Skeletal muscle tissue (tissue), 4 donors: Measurements from ENCODE around the gene RPLP2. TPM values are rescaled to one million over a fixed set of nuclear protein-coding genes. Genes with fewer than 3 reads are reported as not detected.

Experiments
- H3K27ac ChIP-seq: one replicate; pipeline ENCODE4 v1.7.0; 2013; ENCODE audit warnings: mild to moderate bottlenecking, low read depth, low read length, inconsistent platforms
- H3K27me3 ChIP-seq, 3 donors: one replicate each; pipeline ENCODE4 v1.7.0; 2013; ENCODE audit warnings: low read length in 3 of 3; ENCODE audit not compliant: control insufficient read depth in 3 of 3, insufficient read depth in 3 of 3
- H3K36me3 ChIP-seq, 3 donors: one replicate each; pipeline ENCODE4 v1.7.0; 2013; ENCODE audit warnings: low read length in 3 of 3; ENCODE audit not compliant: control insufficient read depth in 3 of 3, insufficient read depth in 3 of 3
- H3K4me1 ChIP-seq, 3 donors: one replicate each; pipeline ENCODE4 v1.7.0; 2013; ENCODE audit warnings: low read length in 3 of 3, mild to moderate bottlenecking in 3 of 3; ENCODE audit not compliant: control insufficient read depth in 3 of 3, insufficient read depth in 3 of 3
- H3K4me3 ChIP-seq, 3 donors: one replicate each; pipeline ENCODE4 v1.7.0; 2013; ENCODE audit warnings: low read length in 3 of 3
- H3K9ac ChIP-seq, 3 donors: one replicate each; pipeline ENCODE4 v1.7.0; 2013; ENCODE audit warnings: low read length in 3 of 3, mild to moderate bottlenecking in 3 of 3, moderate library complexity in 2 of 3, low read depth in 1 of 3
- H3K9me3 ChIP-seq, 3 donors: one replicate each; pipeline ENCODE4 v1.7.0; 2013; ENCODE audit warnings: low read length in 3 of 3; ENCODE audit not compliant: control insufficient read depth in 3 of 3
- total RNA-seq: library from RNA; depleted of rRNA; stranded (reverse); fragments of >200 nt; gene quantifications from one replicate; pipeline ENCODE4 v1.2.3, GENCODE V29; 2014
- donor health status: Osteomylitis.

The RPLP2 gene
- total RNA-seq, 1 donor from 2014 or later = 414 TPM

GRCh38 chr11:843086-843734 is 33.4 kb downstream of the RPLP2 start:
- peaks cover 31 to 71% (median 51%) of the 10 kb centered on the region in 3 donors for H3K4me1 ChIP-seq
- peak overlapping the region; percentile 69 to 91 (median 74) for H3K9ac ChIP-seq
- H3K27me3 ChIP-seq = peaks cover 1 to 3% (median 2%) of the 10 kb centered on the region in 3 donors
- peak overlapping the region; percentile 91 for H3K27ac ChIP-seq
- peak overlapping the region; percentile 72 to 93 (median 88) for H3K4me3 ChIP-seq
- peaks cover 22 to 27% (median 25%) of the 10 kb centered on the region in 3 donors for H3K36me3 ChIP-seq
- H3K9me3 ChIP-seq = no peaks in the 10 kb centered on the region

- Histone ChIP-seq H3K4me1 (peaks cover 35 to 72% (median 52%) of the 10 kb centered on the region in 3 donors), H3K27ac (peak overlapping the region; percentile 91), H3K36me3 (peaks cover 14 to 19% (median 18%) of the 10 kb centered on the region in 3 donors), H3K9me3 (no peaks in the 10 kb centered on the region), H3K9ac (peak overlapping the region; percentile 69 to 91 (median 74)), H3K4me3 (peak overlapping the region; percentile 56 to 93 (median 88)), H3K27me3 (peaks cover 6 to 11% (median 9%) of the 10 kb centered on the region in 3 donors)
Measured at GRCh38 chr11:843818-844692, 34.3 kb downstream of the RPLP2 start.

- Histone ChIP-seq H3K27ac (peak overlapping the region; percentile 91), H3K9ac (peak overlapping the region in 1 of 3 donors; percentile 66), H3K4me1 (peaks cover 35 to 68% (median 51%) of the 10 kb centered on the region in 3 donors), H3K4me3 (peak overlapping the region; percentile 32 to 60 (median 48)), H3K36me3 (peaks cover 5 to 10% (median 10%) of the 10 kb centered on the region in 3 donors), H3K9me3 (no peaks in the 10 kb centered on the region), H3K27me3 (peaks cover 6 to 13% (median 12%) of the 10 kb centered on the region in 3 donors)
Measured at GRCh38 chr11:844693-845644, 35.2 kb downstream of the RPLP2 start.

GRCh38 chr11:845872-846495 is 36.2 kb downstream of the RPLP2 start:
- Histone ChIP-seq H3K4me3 (no peak overlapping the region), H3K9ac (peak overlapping the region in 1 of 3 donors; percentile 66), H3K9me3 (no peaks in the 10 kb centered on the region), H3K27me3 (peaks cover 6 to 23% (median 12%) of the 10 kb centered on the region in 3 donors), H3K4me1 (peaks cover 29 to 58% (median 42%) of the 10 kb centered on the region in 3 donors), H3K36me3 (peaks cover 0 to 2% (median under 1%) of the 10 kb centered on the region in 3 donors), H3K27ac (peak overlapping the region; percentile 91)

GRCh38 chr11:846496-847098 is 36.8 kb downstream of the RPLP2 start:
- Histone ChIP-seq H3K4me1 (peaks cover 28 to 52% (median 38%) of the 10 kb centered on the region in 3 donors), H3K27me3 (peaks cover 6 to 23% (median 12%) of the 10 kb centered on the region in 3 donors), H3K9me3 (no peaks in the 10 kb centered on the region), H3K4me3 (no peak overlapping the region), H3K36me3 (no peaks in the 10 kb centered on the region), H3K9ac (peak overlapping the region in 1 of 3 donors; percentile 16), H3K27ac (no peak overlapping the region)

- Histone ChIP-seq H3K9ac (peak overlapping the region in 1 of 3 donors; percentile 16), H3K4me3 (no peak overlapping the region), H3K4me1 (peaks cover 28 to 52% (median 38%) of the 10 kb centered on the region in 3 donors), H3K27ac (no peak overlapping the region), H3K27me3 (peaks cover 6 to 23% (median 12%) of the 10 kb centered on the region in 3 donors), H3K9me3 (no peaks in the 10 kb centered on the region), H3K36me3 (no peaks in the 10 kb centered on the region)
Measured at GRCh38 chr11:847876-848275, 38.1 kb downstream of the RPLP2 start.

GRCh38 chr11:848380-848931 is 38.7 kb downstream of the RPLP2 start:
- peaks cover 28 to 48% (median 37%) of the 10 kb centered on the region in 3 donors for H3K4me1 ChIP-seq
- H3K9ac ChIP-seq = peak overlapping the region in 1 of 3 donors; percentile 16
- no peak overlapping the region for H3K4me3 ChIP-seq
- H3K9me3 ChIP-seq = no peaks in the 10 kb centered on the region
- peaks cover 6 to 23% (median 12%) of the 10 kb centered on the region in 3 donors for H3K27me3 ChIP-seq
- no peaks in the 10 kb centered on the region for H3K36me3 ChIP-seq
- no peak overlapping the region for H3K27ac ChIP-seq

GRCh38 chr11:849104-849824 is 39.5 kb downstream of the RPLP2 start:
- H3K4me1 ChIP-seq = peaks cover 28 to 41% (median 33%) of the 10 kb centered on the region in 3 donors

More at GRCh38 chr11:849104-849824, 39.5 kb downstream of the RPLP2 start:
- Histone ChIP-seq H3K36me3 (no peaks in the 10 kb centered on the region), H3K27me3 (peaks cover 6 to 23% (median 12%) of the 10 kb centered on the region in 3 donors), H3K9ac (no peak overlapping the region), H3K4me3 (no peak overlapping the region), H3K27ac (no peak overlapping the region), H3K9me3 (no peaks in the 10 kb centered on the region)
